GM19035 (cell line): ENCODE measurements around the gene GRIP1.
"Not testable (repeated sequence)": the region's sequence is repeated elsewhere in the genome, so short reads cannot be mapped to it uniquely, and the experiment has no call there.

Source experiments
- ATAC-seq: cut with Tn5 transposase; IDR thresholded peaks from one replicate; pipeline ENCODE4 v1.9.1; 2021; ENCODE audit not compliant: unreplicated experiment

The GRIP1 gene

DNA sequence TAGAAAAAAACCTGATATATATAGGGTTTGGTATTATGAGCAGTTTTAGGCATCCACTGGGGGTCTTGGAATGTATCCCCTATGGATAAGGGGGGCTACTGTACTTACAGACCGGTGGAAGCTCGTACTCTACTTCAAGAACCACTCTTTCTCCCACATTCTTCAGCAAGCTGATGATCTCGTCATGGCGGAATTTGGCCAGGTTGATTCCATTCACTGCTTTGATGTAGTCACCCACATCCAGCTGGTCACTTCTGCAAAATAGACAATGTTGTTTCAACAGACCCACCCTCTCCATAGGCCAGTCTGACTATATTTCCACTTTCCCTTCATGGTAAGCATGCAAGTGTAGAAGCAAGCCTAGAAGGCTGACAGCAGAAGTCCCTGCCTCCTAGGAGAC is 139.9 kb downstream of the GRIP1 start:
- no peak for ATAC-seq

DNA sequence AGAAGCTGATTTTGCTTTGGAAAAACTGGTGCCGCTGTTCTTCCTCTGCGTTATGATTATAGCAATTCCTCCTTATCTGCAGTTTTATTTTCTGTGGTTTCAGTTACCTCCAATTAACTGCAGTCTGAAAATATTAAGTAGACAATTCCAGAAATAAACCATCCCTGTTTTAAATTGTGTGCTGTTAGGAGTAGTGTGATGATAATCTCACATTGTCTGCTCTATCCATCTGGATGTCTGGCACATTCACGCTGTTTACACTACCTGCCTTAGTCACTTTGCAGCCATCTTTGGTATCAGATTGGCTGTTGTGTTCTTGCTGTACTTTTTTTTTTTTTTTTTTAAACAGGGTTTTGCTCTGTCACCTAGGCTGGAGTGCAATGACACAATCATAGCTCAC is 141.0 kb downstream of the GRIP1 start:
- no peak for ATAC-seq

DNA sequence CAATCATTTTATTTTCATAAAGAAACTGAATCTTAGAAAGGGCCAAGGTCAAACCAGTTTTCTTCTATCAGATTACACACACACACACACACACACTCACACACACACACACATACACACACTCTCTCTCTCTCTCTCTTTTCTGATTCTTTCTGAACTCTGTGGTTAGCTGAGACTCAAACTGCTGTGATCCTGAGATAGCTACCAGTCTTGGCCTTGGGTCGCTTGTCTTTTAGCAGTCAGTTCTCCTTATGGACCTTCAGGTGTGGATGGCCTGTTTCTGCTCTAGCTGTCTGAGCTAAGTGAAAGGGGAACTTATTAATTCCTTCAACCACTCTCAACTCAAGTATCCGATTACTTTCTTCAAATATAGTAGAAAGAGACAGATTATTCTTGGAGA is 145.1 kb downstream of the GRIP1 start:
- ATAC-seq: no peak

DNA sequence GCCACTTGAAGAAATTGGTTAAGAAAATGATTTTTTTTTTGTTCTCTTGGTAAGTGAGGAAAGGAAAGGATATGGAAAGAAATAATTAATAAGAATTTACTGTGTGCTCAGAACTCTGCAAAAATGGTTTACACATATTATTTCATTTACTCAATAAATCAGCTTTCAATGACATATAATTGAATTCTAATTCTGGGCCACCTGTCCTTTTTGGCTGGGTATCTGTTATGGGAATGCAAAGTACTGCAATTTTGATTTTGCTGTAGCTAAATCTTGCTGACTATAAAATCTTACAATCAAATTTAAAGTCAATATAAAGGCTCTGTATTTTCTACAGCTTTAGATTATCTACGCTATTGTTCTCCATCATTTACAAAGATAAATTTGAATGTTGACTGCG is 147.1 kb downstream of the GRIP1 start:
- ATAC-seq: no peak

DNA sequence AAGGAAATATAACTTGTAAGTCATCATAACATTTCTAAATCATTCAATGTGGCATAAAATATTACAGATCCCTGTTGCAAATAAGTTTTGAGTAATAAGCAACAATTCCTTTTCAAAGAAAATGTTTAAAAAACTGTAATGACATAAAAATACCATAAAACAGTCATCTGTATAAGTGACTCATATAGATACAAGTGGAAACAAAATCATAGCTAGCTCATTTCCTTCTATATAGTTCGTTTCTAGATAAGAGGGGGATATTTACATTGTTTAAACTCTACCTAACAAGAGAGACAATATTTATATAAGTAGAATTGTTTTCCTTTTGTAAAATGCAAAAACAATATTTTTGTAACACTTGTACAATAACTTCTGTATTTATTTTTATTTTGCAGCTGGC is 148.9 kb downstream of the GRIP1 start:
- ATAC-seq: no peak

DNA sequence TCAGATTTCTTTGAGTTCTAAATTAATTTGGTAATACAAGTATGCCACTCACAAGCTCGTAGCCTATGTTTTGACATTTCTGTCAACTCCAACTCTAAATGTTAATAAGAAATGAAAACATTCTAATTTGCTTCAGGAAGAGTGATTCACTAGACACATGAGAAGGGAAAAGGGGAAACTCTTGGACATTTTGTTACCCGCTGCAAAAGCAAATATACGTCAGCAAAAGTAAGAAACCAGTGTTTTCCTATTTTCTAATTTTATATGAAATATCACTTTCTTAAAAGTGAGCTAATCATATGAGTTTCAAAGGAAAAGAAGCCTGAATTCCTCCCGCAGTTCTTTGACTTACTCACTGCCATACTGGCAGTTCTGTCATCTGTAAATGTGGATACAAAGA is 162.3 kb downstream of the GRIP1 start:
- ATAC-seq: no peak

DNA sequence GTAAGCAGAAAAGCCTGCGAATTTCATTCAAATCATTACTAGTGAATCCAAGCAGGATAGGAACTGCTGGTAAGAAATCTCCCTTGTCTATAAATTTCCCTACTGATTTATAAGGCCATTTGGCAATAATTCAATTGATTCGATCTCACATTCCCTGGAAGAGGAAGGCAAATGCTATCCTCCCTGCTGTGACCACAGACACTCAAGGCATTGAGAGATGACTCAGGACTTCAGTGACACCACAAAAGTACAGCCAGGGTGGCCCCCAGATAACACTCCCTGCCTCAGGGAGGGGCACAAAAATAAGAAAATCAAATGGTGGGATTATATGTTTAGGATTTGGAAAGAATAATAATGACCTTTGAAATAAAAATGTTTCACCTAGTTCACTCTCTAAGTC is 162.7 kb downstream of the GRIP1 start:
- no peak for ATAC-seq

DNA sequence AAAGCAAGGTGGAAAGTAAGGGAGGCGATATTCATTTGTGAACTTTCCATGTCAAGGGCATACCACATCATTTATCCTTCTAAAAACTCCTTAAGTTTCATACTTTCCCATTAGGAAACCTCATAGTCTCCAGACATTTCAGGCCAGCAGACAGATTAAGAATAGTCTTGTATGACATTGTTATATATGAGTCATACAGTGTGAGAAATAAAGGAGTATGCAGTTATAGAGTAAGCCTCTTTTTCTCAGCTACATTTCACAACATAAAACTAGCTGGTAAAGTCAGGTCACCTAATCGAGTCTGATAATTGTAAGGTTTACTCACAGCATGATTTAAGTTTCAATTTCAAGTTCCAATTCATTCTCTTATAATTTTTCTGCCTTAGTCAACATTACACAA is 164.3 kb downstream of the GRIP1 start:
- ATAC-seq: no peak

DNA sequence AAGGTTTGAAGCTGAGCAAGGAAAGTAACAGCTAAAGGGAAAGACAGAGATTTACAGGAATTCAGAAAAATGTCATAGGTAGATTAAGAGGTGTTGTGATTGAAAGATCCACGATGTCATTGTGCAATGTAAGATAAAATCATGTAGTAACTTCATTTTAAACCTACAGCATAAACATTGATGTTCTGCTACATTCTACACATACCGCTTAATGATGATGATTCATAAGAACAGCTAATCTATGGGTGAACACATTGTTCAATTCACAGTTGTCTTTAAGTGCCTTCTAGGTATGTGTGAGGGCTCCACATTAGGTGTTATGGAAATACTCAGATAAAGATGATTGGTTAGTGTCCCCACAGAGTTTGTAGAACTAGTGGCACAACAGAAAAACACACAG is 170.9 kb downstream of the GRIP1 start:
- ATAC-seq: no peak

DNA sequence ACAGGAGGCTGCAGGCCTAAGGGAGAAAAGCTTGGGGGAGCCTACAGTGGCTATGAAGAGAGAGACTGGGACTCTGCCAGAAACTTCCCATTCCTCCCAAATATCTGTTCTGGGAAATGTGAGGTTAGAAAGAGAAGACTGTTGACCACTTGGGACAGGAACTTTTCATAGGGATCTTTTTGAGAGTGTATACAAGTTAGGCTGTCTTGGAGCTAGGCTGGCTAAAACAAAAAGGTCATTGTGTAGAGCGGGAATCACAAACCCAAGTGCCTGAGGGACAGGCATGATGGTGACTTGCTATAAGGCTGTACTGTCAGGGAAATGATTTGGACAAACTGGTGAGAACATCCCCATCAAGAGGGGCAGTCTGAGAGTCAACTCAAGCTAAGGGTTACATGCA is 175.1 kb downstream of the GRIP1 start:
- no peak for ATAC-seq

DNA sequence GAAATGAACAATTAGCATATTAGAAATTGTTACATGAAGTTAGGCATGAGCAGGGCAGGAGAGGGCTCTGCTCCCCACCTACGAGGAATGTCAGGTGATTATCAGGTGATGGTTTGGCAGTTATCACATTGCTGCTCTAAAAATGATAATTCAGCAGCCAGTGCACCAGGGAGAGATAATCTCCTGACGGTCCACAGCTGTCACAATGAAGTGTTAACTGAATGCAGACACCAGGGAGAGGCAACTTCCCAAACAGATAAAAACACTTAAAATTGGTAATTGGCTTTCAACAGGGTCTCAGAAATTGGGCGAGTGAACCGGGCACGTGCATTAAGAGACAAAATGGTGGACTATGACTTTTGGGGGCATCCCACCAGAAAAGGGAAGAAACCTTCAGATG is 176.0 kb downstream of the GRIP1 start:
- ATAC-seq: no peak

DNA sequence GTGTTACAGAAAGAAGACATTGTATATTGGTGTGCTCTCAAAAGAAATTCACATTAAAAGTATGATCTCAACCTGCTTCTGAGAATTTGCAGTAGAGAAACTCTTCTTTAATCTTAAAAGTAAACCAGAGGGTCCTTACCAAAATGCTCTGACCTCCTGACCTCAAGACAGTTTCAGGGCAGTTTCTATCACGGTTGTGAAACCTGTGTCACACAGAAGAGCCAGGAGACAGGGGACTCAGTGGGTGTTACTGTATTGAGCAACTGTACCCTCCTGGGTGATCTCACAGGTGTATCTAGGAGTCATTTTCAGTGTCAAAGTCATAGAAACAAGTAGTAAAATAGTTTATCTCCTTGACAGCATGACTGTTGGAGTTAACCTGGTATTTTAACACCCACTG is 178.0 kb downstream of the GRIP1 start:
- ATAC-seq: peak; percentile 92

DNA sequence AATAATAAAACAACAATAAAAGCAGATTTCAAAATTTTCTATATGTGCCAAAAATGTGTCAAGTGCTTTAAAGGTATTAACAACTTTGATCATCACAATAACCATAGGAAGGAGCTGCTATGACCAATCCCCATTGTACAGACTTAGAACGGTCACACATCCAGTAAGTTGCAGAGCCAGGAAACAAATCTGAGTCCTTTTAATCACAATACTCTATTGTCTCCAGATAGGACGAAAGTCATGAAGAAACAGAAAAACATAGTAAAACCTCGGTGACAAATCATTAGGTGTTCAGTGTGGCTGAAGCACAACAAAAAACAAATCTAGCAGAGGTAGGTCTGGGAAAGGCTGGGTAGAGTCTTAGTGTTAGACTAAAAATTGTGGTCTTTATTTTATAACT is 178.8 kb downstream of the GRIP1 start:
- no peak for ATAC-seq

DNA sequence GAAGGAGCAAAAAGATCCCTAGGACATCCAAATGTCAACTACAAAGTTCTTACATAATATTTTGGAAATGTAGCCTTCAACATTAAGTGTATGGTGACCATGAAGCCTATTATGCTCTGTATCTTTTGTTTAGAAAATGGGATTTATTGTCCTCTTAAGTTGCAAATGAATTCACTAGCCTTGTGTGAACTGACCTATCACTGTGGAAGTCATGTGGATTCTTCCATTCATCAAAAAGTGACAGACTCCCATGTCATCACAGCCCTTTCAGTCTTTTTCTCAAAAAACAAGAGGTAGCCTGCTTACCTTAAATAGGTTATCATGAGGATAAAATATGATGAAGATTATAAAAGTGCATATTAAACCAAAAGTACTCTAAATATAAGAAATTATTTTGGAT is 179.9 kb downstream of the GRIP1 start:
- no peak for ATAC-seq

DNA sequence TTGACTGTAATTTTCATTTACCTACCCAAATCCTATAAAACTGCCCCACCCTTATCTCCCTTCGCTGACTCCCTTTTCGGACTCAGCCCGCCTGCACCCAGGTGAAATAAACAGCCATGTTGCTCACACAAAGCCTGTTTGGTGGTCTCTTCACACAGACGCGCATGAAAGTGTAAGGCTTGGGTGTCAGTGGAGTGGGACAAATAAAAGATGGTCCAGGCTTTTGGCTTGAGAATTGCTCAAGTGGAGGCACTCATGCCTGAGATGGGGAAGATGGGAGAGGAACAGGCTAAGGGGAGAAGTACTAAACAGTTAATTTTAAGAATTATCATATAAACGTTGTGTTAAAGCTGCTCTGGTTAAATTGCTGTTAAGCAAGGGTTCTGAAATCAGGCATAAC is 180.8 kb downstream of the GRIP1 start:
- ATAC-seq: not testable (repeated sequence)

DNA sequence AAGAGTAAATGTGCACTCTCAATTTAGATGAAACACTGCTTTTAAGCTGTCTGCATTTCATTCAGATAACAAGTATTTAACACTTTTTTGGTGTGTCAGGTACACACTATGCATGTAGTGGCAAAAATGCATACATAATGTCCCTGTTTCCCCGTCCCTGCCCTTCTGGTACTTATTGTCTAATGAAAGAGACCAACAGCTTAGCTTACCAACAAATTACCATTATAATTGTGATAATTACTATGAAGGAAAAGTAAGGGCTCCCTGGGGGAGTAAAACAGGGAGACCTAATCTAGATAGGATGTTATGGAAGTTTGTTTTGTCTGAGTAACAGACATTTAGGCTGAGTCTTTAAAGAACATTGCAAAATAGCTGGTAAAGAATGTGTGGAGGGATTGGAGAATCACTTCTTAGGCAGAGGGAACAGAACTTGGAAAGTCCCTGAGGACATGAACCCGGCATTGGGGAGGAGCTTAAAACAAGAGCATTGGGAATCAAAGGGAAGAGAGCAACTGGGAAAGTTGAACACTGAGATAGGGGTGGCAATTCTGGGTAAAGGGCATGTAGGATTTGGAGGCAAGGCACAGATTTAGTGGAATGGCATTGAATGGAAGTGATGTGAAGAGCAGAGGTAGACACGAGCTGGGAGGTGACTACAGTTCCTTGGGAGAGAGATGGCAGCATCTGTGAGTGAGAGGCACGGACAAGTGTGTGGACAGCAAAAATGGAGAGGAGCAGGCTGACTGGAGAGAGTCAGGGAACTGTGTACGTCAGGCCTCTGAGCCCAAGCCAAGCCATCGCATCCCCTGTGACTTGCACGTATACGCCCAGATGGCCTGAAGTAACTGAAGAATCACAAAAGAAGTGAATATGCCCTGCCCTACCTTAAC is 181.6 kb downstream of the GRIP1 start:
- ATAC-seq: no peak

DNA sequence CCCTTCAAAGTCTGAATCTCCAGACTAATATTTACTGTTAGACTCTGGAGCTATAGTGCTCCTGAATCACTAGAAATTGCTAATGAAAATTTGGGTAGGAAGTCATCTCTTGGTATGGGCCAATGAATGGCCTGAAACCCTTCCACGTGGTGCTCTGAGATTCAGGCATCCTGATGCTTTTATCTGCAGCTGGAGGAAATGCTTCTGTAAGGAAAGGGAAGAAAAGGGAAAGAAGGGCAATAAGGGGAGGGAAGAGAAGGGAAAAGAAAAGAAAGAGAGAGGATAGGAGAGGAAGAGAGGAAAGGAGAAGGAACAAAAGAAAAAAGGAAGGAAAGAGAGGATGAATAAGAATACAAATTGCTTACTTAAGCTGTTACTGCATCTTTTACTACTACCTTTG is 182.3 kb downstream of the GRIP1 start:
- ATAC-seq: no peak

DNA sequence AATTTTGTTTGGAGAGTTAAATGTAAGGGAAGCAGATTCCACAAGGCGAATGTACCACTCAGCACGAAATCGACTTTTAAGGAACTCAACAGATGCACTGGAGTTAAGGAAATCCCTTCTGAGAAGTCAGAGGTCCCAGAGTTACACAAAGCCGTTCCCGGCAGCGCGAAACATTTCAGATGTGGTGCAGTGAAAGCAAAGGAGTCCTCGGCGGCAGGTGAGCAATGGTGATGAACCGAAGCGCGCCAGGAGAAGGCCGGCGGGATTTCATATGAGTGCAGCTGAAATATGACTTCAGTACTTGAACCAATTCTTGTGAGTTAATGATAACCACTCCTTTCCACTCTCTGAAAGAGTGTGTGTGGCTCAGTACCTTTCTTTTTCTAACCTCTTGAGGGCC is 183.2 kb downstream of the GRIP1 start:
- no peak for ATAC-seq

DNA sequence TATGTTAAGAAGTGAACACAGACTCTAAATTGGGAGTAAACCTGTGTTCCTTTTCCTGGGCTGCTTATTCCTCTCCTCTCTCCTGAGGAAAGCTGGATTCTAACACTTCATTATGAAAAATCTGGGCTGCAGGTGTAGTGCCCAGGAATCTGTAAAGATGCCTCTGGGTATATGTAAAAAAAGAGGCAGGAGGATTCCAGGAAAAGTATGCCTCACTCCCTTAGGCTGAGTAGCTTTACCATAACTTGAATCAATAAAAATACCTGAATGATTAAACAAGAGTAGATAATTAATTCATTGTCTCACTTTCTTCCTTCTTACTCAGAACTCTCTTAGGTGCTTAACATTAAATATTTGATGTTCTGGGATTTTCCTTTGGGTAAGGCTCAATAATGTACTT is 185.1 kb downstream of the GRIP1 start:
- ATAC-seq: no peak

DNA sequence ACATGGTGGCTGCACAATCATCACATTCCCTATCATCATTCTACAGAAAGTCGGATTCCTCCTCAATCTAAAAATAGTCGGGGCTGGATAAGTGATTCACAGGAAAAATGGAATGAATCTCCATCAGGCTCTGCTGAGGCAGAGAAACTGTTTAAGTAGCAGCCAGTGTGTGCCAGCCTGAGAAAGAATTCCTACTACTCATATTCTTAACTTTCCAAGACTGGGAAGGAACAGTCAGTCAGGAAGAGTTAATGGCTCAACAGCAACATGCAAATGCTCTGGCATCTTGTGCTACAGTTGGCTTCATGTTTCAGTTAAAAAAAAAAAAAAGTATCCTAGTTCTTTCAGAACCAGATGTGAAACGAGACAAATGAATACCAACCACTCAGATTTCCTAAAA is 187.0 kb downstream of the GRIP1 start:
- no peak for ATAC-seq

DNA sequence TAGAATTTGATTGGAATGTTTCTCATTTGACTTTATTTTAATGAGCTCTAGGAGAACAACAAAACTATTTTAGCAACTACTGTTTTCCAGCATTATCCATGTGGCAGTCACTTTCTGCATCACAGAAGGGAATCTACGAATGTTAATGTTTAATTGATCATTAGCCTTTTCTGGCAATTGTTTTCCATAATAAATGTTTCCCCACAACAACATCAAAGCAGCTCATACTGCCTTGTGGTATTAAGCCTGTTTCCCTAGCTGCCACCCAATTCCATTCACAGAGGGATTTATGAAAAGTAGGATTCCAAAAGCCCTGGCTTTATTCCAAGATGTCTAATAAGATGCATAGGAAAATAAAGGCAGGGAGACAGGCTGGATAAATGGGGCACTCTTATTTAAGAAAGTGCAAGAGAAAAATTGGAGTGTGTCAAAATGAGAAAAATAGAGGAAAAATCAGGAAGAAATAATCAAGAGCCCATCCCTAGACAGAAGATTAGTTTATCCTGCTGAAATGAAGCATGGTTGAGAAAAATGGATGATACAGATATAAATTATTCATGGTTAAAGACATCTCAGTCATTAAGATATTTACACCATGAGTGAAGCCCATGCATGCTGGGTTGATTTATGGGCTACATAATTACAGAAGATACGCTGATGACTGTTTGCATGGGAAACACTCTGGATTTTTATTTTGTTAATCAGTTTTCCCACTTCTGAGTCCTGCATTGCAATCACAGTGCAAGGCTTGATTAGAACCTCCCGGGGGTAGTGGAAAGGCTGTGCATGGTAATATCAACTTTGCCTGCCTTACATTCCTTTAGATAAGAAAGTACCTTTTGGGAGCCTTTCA is 196.3 kb downstream of the GRIP1 start:
- no peak for ATAC-seq

DNA sequence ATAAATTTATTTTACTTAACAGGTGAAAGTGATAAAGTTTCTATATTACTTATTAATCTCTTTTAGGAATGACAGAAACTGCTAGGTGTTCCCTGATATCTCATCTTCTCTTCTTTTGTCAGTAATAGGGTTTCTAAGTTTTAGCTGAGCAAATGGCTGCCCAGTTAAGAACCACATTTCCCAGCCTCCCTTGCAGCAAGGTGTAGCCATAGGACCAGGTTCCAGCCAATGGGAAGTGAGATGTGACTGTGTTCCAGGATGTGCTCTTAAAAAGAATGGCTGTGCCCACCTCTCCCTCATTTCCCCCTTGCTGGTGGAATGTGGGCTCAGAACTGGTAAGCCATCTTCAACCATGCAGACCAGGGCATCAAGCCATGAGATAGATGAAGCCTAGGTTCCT is 210.9 kb downstream of the GRIP1 start:
- ATAC-seq: no peak
